H1 (cell line): ENCODE data around the gene CHD5. TPM values are rescaled to one million over a fixed set of nuclear protein-coding genes. Genes with fewer than 3 reads are reported as not detected.

Experiments
- ASH2L ChIP-seq: fragments of 200-600, 300-600 bp; sonication (generic); IDR thresholded peaks from one replicate; pipeline ENCODE4 v1.7.1; 2017; ENCODE audit warnings: low read length
- CBX5 ChIP-seq: fragments of 300-800, 300-1000 bp; sonication (generic); IDR thresholded peaks from 2 replicates; pipeline ENCODE4 v1.7.1; 2016; ENCODE audit warnings: antibody characterized with exemption, low read length, low read depth
- CHD1 ChIP-seq: IDR thresholded peaks from 2 replicates; pipeline ENCODE4 v1.6.1; 2012; ENCODE audit warnings: low read depth, low read length, improper control_type of control experiment
- CTBP2 ChIP-seq: IDR thresholded peaks from 2 replicates; pipeline ENCODE4 v1.7.0; 2011; ENCODE audit warnings: borderline replicate concordance, mild to moderate bottlenecking, moderate library complexity, mixed read lengths, low read length; ENCODE audit not compliant: insufficient read depth, insufficient read length
- E2F6 ChIP-seq: IDR thresholded peaks from 2 replicates; pipeline ENCODE4 v1.6.1; 2012; ENCODE audit warnings: inconsistent platforms
- JUND ChIP-seq: IDR thresholded peaks from 2 replicates; pipeline ENCODE4 v1.6.1; 2011; ENCODE audit warnings: mild to moderate bottlenecking, improper control_type of control experiment, low read length
- KDM1A ChIP-seq: fragments of 200-600, 300-600 bp; sonication (generic); IDR thresholded peaks from 2 replicates; pipeline ENCODE4 v1.7.1; 2016; ENCODE audit warnings: mild to moderate bottlenecking, low read length, borderline replicate concordance
- KDM4A ChIP-seq: IDR thresholded peaks from one replicate; pipeline ENCODE4 v1.7.1; 2012; ENCODE audit warnings: low read depth, mild to moderate bottlenecking, moderate library complexity, low read length, inconsistent platforms; ENCODE audit not compliant: severe bottlenecking
- MAX ChIP-seq: IDR thresholded peaks from 2 replicates; pipeline ENCODE4 v1.6.1; 2012; ENCODE audit warnings: inconsistent platforms
- POLR2AphosphoS5 ChIP-seq: IDR thresholded peaks from 2 replicates; pipeline ENCODE4 v1.6.1; 2011; ENCODE audit warnings: low read depth, low read length
- POU5F1 ChIP-seq: IDR thresholded peaks from 2 replicates; pipeline ENCODE4 v1.6.1; 2011; ENCODE audit warnings: low read depth, mild to moderate bottlenecking, low read length, moderate library complexity
- RBBP5 ChIP-seq: IDR thresholded peaks from 2 replicates; pipeline ENCODE4 v1.7.1; 2012; ENCODE audit warnings: low read depth, mild to moderate bottlenecking, inconsistent platforms, low read length, moderate library complexity, borderline replicate concordance
- RNF2 ChIP-seq: fragments of 200-900, 300-1000 bp; sonication (generic); IDR thresholded peaks from 2 replicates; pipeline ENCODE4 v1.7.1; 2016; ENCODE audit warnings: borderline replicate concordance, low read depth, mild to moderate bottlenecking, antibody characterized with exemption, low read length; ENCODE audit not compliant: poor library complexity, severe bottlenecking; ENCODE audit errors: missing control alignments
- RXRA ChIP-seq: IDR thresholded peaks from 2 replicates; pipeline ENCODE4 v1.6.1; 2011; ENCODE audit warnings: low read depth, mild to moderate bottlenecking, low read length, moderate library complexity; ENCODE audit not compliant: insufficient read depth
- SAP30 ChIP-seq: fragments of 300-600 bp; sonication (generic); IDR thresholded peaks from 2 replicates; pipeline ENCODE4 v1.7.1; 2012; ENCODE audit warnings: low read length, moderate library complexity, mild to moderate bottlenecking, inconsistent platforms; ENCODE audit not compliant: insufficient read depth, insufficient replicate concordance
- SIRT6 ChIP-seq: IDR thresholded peaks from one replicate; pipeline ENCODE4 v1.7.1; 2012; ENCODE audit warnings: low read length, inconsistent platforms
- SP2 ChIP-seq: IDR thresholded peaks from 2 replicates; pipeline ENCODE4 v1.6.1; 2012; ENCODE audit warnings: mild to moderate bottlenecking, low read length, inconsistent platforms
- SRF ChIP-seq: IDR thresholded peaks from 2 replicates; pipeline ENCODE4 v1.6.1; 2011; ENCODE audit warnings: mild to moderate bottlenecking, low read depth, low read length, moderate library complexity
- TAF1 ChIP-seq: IDR thresholded peaks from 2 replicates; pipeline ENCODE4 v1.6.1; 2011; ENCODE audit warnings: mild to moderate bottlenecking, low read depth, low read length
- TCF12 ChIP-seq: IDR thresholded peaks from 2 replicates; pipeline ENCODE4 v1.6.1; 2011; ENCODE audit warnings: low read depth, mild to moderate bottlenecking, low read length
- YY1 ChIP-seq: IDR thresholded peaks from 2 replicates; pipeline ENCODE4 v1.6.1; 2011; ENCODE audit warnings: low read depth, mild to moderate bottlenecking, low read length
- ZNF274 ChIP-seq: IDR thresholded peaks from 2 replicates; pipeline ENCODE4 v1.7.0; 2012; ENCODE audit warnings: low read length, borderline replicate concordance; ENCODE audit errors: extremely low read depth
- polyA plus RNA-seq, 7 experiments: library from polyadenylated mRNA; depleted of rRNA in 3 of 7; stranded (reverse) in 5 of 7; unstranded in 2 of 7; fragments of >200 nt in 5 of 7; fragments of 200-250 nt in 2 of 7; gene quantifications; 1 replicate in 5 of 7; 2 replicates in 1 of 7; 4 replicates in 1 of 7; pipeline versions ENCODE4 v1.2.1 to v1.2.3, GENCODE V29; 2011 to 2013; ENCODE audit warnings: missing spikeins in 2 of 7, mixed read lengths in 2 of 7
- total RNA-seq: library from RNA; stranded (reverse); fragmentation: NEBNext Ultra II Directional; extraction: Animal tissue kit (Norgen Biotek cat#: 25700); gene quantifications from 2 replicates; pipeline ENCODE4 v1.2.1, GENCODE V29; 2021
- TF ChIP-seq, protein P1 (sequence below): IDR thresholded peaks from 2 replicates; pipeline ENCODE4 v1.6.1; 2012; ENCODE audit warnings: low read length, inconsistent platforms

Gene CHD5
- total and polyA plus RNA-seq, 2 of the 8 experiments (the other 6 are each of a cell fraction or from before 2014, with no cell fraction given) = 0.42 to 1.8 TPM

GRCh38 chr1:6180707-6181311, 688 bp upstream of the CHD5 start (continued):
- TF ChIP-seq RNF2 (no peak), POU5F1 (no peak), SIRT6 (no peak), TAF1 (no peak), CHD1 (no peak), MAX (peak; percentile 41; the same call in 1 of the 2 replicates), RXRA (no peak), JUND (no peak), E2F6 (peak; percentile 75), YY1 (peak; percentile 55; the same call in 1 of the 2 replicates), RBBP5 (no peak), SAP30 (no peak), KDM1A (no peak), SRF (no peak), CBX5 (no peak), CTBP2 (no peak), ASH2L (no peak), POLR2AphosphoS5 (no peak), SP2 (no peak), TCF12 (no peak), ZNF274 (no peak), KDM4A (no peak)
- TF ChIP-seq, protein P1, sequence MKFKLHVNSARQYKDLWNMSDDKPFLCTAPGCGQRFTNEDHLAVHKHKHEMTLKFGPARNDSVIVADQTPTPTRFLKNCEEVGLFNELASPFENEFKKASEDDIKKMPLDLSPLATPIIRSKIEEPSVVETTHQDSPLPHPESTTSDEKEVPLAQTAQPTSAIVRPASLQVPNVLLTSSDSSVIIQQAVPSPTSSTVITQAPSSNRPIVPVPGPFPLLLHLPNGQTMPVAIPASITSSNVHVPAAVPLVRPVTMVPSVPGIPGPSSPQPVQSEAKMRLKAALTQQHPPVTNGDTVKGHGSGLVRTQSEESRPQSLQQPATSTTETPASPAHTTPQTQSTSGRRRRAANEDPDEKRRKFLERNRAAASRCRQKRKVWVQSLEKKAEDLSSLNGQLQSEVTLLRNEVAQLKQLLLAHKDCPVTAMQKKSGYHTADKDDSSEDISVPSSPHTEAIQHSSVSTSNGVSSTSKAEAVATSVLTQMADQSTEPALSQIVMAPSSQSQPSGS = no peak
